GM19328 (cell line): ENCODE measurements around the gene ABHD4.
A peak's percentile ranks its signal among the peaks of the same experiment; 100 is the strongest.
"Not testable (repeated sequence)": the region's sequence is repeated elsewhere in the genome, so short reads cannot be mapped to it uniquely, and the experiment has no call there.

Experiments
- ATAC-seq: cut with Tn5 transposase; IDR thresholded peaks from one replicate; pipeline ENCODE4 v1.9.1; 2021; ENCODE audit warnings: mild to moderate bottlenecking, moderate library complexity; ENCODE audit not compliant: unreplicated experiment

The ABHD4 gene, protein sequence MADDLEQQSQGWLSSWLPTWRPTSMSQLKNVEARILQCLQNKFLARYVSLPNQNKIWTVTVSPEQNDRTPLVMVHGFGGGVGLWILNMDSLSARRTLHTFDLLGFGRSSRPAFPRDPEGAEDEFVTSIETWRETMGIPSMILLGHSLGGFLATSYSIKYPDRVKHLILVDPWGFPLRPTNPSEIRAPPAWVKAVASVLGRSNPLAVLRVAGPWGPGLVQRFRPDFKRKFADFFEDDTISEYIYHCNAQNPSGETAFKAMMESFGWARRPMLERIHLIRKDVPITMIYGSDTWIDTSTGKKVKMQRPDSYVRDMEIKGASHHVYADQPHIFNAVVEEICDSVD

DNA sequence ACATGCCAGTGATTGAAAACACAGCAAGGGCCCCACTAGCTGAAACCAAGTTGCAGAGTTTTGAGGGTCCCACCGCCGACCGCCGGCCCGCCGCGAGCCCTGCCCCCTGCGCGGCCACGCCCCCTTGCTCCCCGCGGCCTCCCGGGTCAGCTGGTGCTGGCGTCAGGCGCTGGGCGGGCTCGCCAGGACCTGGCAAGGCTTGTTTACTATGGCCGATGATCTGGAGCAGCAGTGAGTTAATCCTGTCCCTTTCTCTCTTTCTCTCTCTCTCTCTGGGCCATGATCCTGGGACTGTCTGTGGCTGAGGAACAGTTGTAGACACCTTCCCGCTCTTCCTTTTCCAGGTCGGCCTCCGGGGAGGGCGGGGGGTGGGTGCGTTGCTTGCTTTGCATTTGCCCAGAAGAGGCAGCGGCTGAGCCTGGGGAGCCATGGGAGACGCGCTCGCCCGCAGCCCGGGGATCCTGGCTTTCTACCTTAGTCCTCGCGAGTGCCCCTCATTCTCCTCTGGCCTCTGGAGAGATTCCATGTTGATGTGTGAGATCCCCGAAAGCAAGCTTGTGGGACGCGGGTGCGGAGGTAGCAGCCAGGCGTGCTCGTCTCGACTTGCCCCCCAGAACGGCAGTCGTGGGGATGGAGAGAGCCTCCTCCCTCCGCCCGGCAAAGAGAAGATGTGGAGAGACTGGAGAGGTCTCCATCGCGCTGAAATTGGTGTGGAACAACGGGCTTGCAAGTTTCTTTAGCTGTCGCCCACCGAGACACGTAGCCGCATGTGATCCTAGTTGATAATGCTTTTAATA, at the start of gene ABHD4:
ABHD4 (plus strand) TSS at position 202 of the 797 bp plus-strand sequence; CDS start at position 209, 7 bp downstream.
- ATAC-seq, result peak; percentile 70

DNA sequence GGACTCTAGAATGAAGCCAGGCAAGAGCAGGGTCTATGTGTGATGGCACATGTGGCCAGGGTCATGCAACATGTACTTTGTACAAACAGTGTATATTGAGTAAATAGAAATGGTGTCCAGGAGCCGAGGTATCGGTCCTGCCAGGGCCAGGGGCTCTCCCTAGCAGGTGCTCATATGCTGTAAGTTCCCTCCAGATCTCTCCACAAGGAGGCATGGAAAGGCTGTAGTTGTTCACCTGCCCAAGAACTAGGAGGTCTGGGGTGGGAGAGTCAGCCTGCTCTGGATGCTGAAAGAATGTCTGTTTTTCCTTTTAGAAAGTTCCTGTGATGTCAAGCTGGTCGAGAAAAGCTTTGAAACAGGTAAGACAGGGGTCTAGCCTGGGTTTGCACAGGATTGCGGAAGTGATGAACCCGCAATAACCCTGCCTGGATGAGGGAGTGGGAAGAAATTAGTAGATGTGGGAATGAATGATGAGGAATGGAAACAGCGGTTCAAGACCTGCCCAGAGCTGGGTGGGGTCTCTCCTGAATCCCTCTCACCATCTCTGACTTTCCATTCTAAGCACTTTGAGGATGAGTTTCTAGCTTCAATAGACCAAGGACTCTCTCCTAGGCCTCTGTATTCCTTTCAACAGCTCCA, 48.7 kb upstream of the ABHD4 start:
- no peak for ATAC-seq

DNA sequence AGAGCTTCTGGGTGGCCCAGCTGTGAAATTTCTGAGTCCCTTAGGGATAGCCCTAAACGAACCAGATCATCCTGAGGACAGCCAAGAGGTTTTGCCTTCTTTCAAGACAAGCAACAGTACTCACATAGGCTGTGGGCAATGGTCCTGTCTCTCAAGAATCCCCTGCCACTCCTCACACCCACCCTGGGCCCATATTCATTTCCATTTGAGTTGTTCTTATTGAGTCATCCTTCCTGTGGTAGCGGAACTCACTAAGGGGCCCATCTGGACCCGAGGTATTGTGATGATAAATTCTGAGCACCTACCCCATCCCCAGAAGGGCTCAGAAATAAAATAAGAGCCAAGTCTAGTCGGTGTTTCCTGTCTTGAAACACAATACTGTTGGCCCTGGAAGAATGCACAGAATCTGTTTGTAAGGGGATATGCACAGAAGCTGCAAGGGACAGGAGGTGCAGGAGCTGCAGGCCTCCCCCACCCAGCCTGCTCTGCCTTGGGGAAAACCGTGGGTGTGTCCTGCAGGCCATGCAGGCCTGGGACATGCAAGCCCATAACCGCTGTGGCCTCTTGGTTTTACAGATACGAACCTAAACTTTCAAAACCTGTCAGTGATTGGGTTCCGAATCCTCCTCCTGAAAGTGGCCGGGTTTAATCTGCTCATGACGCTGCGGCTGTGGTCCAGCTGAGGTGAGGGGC, 48.0 kb upstream of the ABHD4 start:
- peak; percentile 58 for ATAC-seq

DNA sequence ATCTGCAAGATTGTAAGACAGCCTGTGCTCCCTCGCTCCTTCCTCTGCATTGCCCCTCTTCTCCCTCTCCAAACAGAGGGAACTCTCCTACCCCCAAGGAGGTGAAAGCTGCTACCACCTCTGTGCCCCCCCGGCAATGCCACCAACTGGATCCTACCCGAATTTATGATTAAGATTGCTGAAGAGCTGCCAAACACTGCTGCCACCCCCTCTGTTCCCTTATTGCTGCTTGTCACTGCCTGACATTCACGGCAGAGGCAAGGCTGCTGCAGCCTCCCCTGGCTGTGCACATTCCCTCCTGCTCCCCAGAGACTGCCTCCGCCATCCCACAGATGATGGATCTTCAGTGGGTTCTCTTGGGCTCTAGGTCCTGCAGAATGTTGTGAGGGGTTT, 46.5 kb upstream of the ABHD4 start:
- ATAC-seq, result no peak

DNA sequence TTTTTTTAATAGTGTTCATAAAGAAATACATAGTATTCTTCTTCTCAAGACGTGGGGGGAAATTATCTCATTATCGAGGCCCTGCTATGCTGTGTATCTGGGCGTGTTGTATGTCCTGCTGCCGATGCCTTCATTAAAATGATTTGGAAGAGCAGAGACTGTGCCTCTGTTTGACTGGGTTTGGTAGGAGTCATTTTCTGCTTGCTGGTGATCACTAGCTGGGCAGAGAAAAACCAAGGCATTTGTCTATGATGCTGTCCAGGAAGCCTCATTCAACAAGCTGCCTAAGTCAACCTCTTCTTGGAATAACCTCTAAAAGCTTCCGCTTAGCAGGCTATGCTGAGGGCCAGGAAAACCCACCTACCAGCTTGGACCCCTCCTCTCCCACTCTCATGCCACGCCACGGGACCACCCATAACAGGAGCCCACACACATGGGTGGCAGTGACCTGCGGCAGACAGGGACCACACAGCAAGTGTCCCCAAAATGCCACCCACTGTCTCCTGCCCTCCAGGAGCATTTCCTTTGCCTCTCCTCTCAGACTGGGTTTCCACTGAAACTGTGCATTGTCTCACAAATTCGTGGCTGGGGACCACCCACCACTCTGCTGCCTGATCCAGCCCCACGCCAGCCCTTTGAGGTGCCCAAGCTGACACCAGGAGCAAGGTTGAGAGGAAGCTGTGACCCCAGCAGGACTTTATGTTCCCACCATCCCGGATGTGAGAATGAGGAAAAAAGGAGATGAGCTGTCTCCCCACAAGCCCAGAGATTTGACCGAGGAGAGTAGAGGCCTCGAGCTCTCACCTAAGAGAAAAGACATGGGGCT, 45.9 kb upstream of the ABHD4 start:
- ATAC-seq, result no peak

DNA sequence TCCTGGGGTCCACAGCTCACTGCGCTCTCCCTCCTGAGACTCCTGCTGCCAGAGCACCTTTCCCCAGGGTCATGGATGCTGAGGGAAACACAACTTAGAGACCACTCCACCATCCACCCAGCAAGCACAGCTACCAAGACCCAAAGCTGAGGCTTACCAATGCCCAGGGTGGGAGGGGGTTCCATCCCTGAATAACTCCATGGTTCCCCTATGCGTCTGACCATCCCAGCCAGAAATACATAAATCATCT, 45.3 kb upstream of the ABHD4 start:
- no peak for ATAC-seq

DNA sequence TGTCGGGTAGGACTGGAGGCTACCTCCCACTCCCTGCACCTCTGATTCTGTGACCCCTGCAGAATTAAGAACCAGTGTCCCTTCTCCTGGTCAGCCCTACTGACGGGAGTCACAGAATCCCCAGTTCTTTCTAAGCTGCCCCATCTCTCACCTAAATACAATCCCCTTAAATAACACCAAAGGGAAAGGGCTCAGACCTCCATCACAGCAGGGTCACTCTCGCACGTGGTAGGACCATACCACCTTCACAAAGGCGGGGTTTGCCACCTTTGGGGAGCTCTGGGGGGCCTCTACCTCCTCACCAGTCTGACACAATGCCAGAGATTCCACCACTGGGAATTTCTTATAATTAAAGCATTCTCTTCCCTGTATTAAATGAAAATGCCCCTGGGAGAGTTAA, 44.7 kb upstream of the ABHD4 start:
- ATAC-seq, result no peak

DNA sequence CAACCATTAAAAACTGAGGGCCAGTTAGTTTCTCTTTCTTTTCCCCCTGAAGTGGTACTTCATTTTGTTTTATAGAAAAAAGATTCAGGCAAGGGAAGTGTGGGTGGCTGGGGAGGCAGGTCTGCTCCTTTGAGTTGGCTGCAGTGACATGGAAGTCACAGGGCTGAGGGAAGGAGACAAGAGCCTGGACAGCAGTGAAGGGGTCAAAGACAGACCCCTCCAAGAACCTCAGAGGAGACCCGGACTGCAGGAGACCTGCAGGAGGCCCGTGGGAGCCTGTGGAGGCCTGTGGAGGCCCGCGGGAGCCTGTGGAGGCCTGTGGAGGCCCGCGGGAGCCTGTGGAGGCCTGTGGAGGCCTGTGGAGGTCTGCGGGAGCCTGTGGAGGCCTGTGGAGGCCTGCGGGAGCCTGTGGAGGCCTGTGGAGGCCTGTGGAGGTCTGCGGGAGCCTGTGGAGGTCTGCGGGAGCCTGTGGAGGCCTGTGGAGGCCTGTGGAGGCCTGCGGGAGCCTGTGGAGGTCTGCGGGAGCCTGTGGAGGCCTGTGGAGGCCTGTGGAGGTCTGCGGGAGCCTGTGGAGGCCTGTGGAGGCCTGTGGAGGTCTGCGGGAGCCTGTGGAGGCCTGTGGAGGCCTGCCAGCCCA, 44.1 kb upstream of the ABHD4 start:
- ATAC-seq, result not testable (repeated sequence)

DNA sequence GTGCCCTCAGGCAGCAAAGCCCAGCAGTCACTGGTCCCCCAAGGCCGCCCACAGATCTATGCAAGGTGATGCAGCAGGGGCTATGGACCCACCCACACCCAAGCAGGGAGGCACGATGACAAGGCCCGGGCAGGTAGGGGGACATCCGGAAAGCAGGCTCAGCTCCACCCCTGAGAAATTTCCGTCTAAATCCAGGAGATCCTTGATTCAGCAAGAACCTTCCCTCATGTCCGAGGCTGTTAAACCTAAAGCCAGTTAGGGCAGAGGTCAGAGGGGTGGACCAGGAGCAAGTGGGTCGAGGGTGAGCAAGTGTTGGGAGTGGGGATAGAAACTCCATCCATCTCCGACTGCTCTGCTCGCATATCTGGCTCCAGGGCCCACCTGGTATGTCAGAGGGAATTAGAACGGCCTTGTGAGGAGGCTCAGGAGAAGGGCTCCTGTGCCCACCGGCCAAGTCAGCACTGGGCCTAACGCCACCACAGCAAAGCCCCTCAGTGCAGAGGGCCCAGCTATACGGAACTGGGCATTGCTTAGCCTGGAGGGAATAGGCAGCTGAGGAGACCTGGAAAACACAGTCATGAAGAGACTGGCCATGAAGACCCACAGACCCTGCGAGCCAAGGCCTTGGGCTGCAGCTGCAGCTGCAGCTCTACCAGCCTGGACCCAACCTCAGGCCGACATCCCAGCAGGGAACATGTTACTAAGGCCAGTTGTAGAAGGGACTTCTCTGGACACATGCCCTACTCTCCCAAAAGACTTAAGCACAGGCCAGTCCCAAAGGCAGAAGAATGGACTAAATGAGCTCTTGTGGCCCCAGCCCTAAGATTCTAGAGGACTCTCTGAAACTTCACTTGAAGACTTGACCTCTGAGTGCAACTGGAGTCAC, 43.4 kb upstream of the ABHD4 start:
- no peak for ATAC-seq

DNA sequence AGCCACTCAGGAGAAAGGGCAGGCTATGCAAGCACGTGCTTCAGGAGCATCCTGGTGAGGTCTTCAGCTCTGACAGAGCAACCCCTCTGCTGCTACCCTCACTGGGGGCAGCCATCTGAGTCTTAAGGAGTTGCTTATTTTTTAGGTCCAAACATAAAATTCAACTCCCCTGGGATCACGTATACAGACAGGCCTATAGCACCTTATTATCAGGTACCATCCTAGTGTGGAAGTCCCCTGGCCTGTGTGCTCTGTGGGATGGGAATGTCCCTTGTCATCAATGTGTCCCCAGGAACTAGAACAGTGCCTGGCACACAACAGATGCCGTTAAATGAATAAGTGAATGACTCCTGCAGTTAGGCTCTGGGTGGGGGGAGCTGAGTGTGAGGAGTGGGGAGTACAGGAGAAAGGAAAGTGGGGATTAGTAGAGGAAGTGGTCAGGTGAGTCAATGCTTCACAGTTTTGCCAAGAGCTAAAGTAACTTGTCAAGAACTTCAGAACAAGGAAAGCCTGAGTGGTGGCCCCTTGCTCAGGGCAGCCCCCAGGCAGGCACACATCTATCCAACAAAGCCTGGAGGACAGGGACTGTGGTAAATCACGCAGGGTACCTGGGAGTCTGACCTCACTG, 42.6 kb upstream of the ABHD4 start:
- ATAC-seq, result no peak

DNA sequence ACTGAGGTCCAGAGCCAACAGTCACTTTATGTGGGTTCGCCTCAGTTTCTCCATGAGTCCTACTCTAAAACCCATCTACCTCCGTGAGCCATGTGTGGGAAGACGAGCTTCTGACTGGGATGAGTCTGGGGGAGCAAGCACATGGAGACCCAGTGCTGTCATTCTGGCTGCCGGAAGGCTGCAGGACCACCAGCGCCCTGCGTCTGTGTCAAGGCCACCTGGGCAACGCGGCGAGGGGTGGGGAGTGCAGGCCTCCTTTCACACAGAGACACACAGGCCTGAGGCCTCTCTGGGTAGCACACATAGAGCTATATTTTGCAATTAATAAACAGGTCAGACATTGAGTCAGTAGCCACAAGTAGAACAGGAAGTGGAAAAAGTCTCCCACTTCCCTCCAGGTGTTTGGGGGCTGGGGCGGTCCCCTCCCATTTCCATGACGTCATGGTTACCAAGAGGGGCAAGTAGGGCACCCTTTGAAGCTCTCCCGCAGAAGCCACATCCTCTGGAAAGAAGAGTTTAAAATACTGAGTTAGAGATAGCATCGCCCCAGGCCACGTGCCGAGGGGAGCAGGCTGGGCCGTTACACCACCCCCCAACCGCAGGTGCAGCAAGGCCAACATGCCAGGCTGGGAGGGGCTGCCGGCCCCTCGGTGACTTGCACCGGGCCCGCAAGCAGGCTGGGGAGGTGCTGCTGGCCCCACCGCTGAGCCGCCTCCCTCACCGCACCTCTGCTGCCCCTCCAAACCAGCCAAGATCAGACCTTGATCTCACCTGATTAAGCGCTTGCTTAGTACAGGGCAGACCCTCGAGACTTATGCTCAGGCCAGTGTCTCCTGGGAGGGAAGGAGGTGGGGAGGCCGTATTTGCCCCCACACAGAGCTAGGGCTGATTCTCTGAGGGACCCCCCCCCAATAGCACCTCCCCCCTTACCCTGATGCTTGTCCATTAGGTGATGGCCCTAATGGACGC, 41.8 kb upstream of the ABHD4 start:
- ATAC-seq, result peak; percentile 79

DNA sequence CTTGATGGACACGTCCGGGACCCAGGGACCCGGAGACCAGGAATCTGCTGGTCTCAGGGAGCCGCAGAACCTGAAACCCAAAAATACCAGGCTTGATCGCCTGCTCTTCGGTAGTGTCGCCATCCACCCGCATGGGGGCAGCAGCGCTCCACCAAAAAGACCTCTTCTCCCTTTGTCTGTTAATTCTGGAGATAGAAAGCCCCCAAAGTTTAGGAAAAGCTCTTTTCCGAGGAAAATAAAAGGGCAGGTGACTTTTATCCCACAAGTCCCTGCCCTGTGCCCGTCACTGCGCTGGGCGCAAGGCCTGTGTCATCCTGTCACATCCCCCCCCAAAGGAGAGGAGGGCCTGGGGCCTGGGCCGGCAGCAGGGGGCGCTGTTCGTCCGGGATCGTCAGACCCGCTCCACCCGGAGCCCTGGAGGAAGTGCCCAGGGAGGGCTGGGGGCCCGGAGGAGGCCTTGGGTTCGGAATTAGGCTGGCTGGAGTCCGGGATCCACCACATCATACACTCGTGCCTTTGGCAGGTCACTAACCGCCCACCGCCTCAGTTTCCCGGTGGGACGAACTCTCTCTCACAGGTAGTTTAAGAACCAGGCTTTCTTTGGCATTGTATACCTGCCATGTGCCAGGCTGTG, 41.0 kb upstream of the ABHD4 start:
- no peak for ATAC-seq

DNA sequence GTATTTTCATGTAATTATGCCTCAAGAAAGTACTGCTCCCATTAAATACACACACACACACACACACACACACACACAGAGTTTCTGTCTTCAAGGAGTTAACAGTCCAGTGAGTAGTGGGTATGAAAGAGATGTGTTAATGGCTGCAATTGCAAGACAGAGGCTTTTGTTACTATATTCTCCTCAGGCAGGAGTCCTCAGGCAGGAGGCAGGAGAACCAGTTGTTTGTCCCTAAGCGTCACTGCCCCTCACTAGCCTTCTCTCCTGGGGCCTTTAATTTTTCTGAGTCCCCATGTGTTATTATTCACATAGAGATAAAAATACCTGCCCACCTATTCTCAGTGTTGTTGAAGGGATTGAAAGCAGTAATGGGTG, 40.3 kb upstream of the ABHD4 start:
- ATAC-seq, result no peak

DNA sequence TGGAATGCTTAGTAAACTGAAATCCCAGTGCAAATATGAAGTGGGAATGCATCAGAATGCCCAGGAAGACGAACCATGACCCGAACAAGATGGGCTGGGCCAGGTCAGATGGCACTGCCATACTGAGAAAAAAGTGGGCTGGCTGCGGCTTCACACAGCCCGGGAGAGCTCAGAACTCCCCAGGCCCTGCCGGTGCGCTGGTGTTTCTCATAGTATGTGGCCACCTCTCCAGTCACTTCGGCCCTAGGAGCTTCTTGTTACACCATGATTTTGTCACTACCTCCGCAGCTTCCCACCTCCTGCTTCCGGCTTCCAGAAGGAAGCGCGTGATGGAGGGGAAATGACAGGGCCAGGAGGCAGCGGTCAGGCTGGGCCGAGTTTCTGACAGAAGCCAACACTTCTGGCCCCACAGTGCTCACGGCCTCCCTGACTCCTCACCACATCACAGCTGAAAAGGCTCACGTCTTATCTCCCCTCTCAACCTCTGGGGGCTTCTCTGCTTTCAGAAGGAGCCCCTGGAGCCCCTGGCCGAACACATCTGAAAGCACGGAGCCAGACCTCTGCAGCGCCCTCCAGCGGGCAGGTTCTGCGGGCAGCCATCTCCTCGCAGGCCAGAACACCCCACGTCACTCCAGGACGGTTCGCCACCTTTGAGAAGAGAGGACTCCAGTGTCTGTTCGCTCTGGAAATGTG, 39.7 kb upstream of the ABHD4 start:
- ATAC-seq, result no peak

DNA sequence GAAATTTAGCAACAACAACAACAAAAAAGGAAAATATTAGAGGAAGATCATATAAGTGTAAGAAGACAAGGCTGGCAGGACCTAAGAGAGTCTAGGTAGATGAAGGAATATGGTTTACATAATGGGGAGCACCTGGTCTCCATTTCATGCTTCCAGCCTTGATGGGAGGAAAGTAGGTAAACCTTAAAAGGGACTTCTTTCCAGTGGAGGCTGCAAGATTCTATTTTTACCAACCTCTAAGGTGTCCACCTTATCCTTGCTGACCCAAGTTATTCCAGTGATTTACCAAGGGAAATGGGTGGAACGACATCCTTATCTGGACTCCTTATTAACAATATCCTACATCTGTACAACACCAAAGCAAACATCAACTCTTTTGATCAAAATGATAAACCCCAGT, 39.1 kb upstream of the ABHD4 start:
- ATAC-seq, result no peak

DNA sequence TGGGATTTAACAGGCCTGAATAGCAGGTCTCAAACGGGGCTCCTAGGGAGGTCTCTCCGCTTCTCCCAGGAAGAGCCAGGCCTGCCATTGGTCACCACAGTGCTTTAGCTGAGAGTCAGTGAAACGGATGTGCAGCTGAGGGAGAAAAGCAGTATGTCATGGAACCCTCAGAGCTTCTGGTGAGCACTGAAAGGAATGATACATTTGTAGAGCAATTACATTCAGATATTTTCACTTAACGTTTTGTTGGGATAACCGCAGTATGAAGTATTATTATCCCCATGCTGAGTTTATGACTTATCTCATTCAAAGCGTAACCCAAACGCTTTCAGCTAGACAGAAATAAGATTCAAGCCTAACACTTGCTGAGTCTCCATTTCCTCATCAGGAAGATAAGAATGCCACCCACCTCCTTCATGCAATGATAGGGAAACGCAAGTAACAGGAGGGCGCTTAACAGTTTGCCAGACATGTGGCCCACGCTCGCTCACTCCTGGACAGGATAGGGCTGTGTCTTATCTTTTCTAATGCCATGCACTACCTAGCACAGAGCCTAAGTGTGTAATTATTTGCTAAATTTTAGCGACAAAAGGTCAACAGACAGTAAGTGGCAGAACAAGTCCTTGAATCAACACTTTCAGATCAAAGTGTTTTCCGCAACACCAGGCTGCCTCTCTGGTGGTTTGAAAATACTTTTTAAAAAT, 37.3 kb upstream of the ABHD4 start:
- no peak for ATAC-seq
